ENCODE data around the gene APAF1. TPM values are rescaled to one million over a fixed set of nuclear protein-coding genes. Genes with fewer than 3 reads are reported as not detected.
A peak's percentile ranks its signal among the peaks of the same experiment; 100 is the strongest.

APAF1 gene
- total RNA-seq, 1 donor from 2014 or later = 24.3 TPM

DNA sequence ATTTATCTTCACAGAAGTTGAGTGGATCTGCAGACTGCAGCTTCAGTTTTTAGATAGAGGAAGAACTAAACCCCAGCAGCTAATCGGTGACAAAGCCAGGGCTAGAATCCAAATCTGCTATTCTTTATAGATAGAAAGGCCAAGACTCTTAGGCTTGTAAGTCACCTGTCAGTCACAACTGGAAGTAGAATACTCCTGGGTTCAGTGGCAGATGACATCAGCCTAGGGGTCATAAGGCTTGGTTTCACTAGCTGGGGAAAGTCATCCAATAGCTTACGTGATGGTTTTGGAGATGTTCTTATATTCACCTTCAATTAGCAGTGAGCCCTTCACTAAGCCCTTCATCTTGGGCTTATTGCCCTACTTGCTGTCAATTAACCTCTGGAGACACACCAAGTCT, 93.4 kb downstream of the APAF1 start:
- no peaks in the 10 kb centered on the region for H3K4me1 ChIP-seq
- ATAC-seq (no peak), DNase-seq (no peak)
- no peak overlapping the region for H3K27ac ChIP-seq
- no peaks in the 10 kb centered on the region for H3K9me3 ChIP-seq
- H3K27me3 ChIP-seq (ENCODE audit: low read depth) = no peaks in the 10 kb centered on the region
- H3K36me3 ChIP-seq = peaks cover 18% of the 10 kb centered on the region
- H3K4me3 ChIP-seq = no peak overlapping the region
- intact Hi-C loops (cut with DNase I) = no loop called here
- no peak for TF ChIP-seq CTCF (IDR thresholded peaks at IDR 0.05)

- Histone ChIP-seq H3K9me3 (no peaks in the 10 kb centered on the region), H3K36me3 (peaks cover 2% of the 10 kb centered on the region), H3K27ac (no peak overlapping the region), H3K4me3 (no peak overlapping the region), H3K4me1 (no peaks in the 10 kb centered on the region), H3K27me3 (ENCODE audit: low read depth) (peaks cover 4% of the 10 kb centered on the region)
- no peak for DNase-seq
- intact Hi-C loops (cut with DNase I) = no loop called here
- TF ChIP-seq CTCF (IDR thresholded peaks at IDR 0.05) = no peak
- no peak for ATAC-seq
These were observed 95.7 kb downstream of the APAF1 start for GRCh38 chr12:98740751-98741150.

DNA sequence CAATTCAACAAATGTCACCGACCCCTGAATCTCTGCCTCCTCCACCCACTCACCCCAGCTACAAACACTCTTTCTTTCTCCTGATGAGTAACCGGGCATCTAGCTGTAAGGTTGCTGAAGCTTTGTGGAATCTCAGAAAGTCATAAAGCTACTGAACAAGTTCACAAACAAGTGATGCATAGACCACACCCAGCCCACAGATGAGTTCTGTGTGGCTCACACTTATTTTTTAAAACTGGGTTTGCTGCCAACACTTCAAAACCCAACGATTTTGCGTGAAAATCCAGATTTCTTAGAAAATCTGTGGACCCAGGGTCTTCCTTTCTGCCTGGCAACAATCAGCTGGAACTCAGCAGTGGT, 96.1 kb downstream of the APAF1 start:
- Histone ChIP-seq H3K9me3 (no peaks in the 10 kb centered on the region), H3K4me3 (no peak overlapping the region), H3K4me1 (no peaks in the 10 kb centered on the region), H3K27me3 (ENCODE audit: low read depth) (peaks cover 9% of the 10 kb centered on the region), H3K27ac (no peak overlapping the region), H3K36me3 (no peaks in the 10 kb centered on the region)
- ATAC-seq (no peak), DNase-seq (no peak)
- intact Hi-C loops (cut with DNase I) = no loop called here
- TF ChIP-seq CTCF (IDR thresholded peaks at IDR 0.05) = no peak

DNA sequence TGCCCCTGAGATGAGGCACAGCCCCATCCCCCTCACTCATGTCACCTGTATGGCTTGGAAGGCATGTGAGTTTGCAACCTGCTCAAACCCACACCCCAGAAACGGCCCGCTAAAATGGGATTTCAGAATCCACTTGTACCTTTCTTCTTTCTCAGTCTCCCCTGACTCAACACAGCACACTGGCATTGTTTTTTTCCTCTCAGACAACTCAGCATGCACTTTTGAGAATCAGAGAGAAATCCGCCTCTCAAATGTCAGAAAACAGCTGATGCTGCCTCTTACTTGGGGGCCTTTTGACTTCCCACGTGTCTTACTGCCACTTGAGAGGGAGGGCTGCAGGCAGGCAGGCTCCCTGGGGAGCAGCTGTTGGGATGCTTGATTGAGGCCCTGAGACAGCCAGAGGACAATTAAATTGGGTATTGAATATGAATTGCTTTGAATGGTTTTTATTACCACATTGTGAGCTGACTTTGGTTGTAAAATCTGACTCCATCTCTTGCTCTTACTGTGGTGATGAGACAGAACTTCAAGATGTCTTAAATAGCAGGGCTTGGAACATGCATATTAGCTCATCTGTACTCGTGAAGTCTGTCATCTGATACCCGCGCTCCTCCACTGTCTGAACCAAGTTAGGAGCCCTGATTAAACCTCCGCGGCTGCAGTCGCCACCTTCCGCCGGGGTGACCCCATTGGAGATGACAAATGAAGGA, 96.6 kb downstream of the APAF1 start:
- H3K27ac ChIP-seq = no peak overlapping the region
- ATAC-seq (no peak), DNase-seq (no peak)
- no peaks in the 10 kb centered on the region for H3K9me3 ChIP-seq
- intact Hi-C loops (cut with DNase I) = no loop called here
- no peaks in the 10 kb centered on the region for H3K36me3 ChIP-seq
- H3K4me1 ChIP-seq = no peaks in the 10 kb centered on the region
- no peak for TF ChIP-seq CTCF (IDR thresholded peaks at IDR 0.05)
- no peak overlapping the region for H3K4me3 ChIP-seq
- peaks cover 14% of the 10 kb centered on the region for H3K27me3 ChIP-seq (ENCODE audit: low read depth)

GRCh38 chr12:98743362-98743953, 98.4 kb downstream of the APAF1 start:
- Histone ChIP-seq H3K36me3 (no peaks in the 10 kb centered on the region), H3K4me3 (no peak overlapping the region), H3K27ac (no peak overlapping the region), H3K4me1 (no peaks in the 10 kb centered on the region), H3K27me3 (ENCODE audit: low read depth) (peaks cover 17% of the 10 kb centered on the region), H3K9me3 (no peaks in the 10 kb centered on the region)
- no peak for ATAC-seq
- DNase-seq = no peak
- TF ChIP-seq CTCF (IDR thresholded peaks at IDR 0.05) = peak; percentile 29
- intact Hi-C loops (cut with DNase I) = no loop called here

Measured in lower lobe of right lung (tissue), 2 donors.